GM23338 (cell line): ENCODE results near the gene LAD1. TPM values are rescaled to one million over a fixed set of nuclear protein-coding genes. Genes with fewer than 3 reads are reported as not detected.

ENCODE experiments used
- ATAC-seq: fragments of 200-7000 bp; cut with Tn5 transposase; 3 replicates; pipeline ENCODE4 v1.9.1; 2020
- DNase-seq: peaks from one replicate; pipeline ENCODE4 v3.0.0-alpha.2; 2015; ENCODE audit warnings: low spot score
- H2AFZ ChIP-seq: fragments of 200-600 bp; sonication (generic); 2 replicates; pipeline ENCODE4 v1.8.0; 2016; ENCODE audit warnings: antibody characterized with exemption, mild to moderate bottlenecking, moderate library complexity
- H3F3A ChIP-seq: fragments of 200-600 bp; sonication (generic); replicated peaks from 2 replicates; pipeline ENCODE4 v1.8.0; 2017; ENCODE audit warnings: antibody characterized with exemption, mixed run types, low read depth
- H3K27ac ChIP-seq: fragments of 200-600 bp; sonication (generic); 2 replicates; pipeline ENCODE4 v1.6.1; 2016; ENCODE audit warnings: low read depth
- H3K27me3 ChIP-seq: fragments of 200-600 bp; sonication (generic); 2 replicates; pipeline ENCODE4 v1.8.0; 2016; ENCODE audit warnings: mild to moderate bottlenecking, mixed run types, moderate library complexity; ENCODE audit not compliant: insufficient read depth
- H3K36me3 ChIP-seq: fragments of 200-600 bp; sonication (generic); 2 replicates; pipeline ENCODE4 v1.8.0; 2016; ENCODE audit warnings: mild to moderate bottlenecking; ENCODE audit not compliant: insufficient read depth
- H3K4me1 ChIP-seq: fragments of 200-600 bp; sonication (generic); 2 replicates; pipeline ENCODE4 v1.8.0; 2016; ENCODE audit warnings: mild to moderate bottlenecking, moderate library complexity; ENCODE audit not compliant: insufficient read depth
- H3K4me2 ChIP-seq: fragments of 200-600 bp; sonication (generic); 2 replicates; pipeline ENCODE4 v1.7.1; 2017; ENCODE audit warnings: mixed run types
- H3K4me3 ChIP-seq: fragments of 200-600 bp; sonication (generic); 2 replicates; pipeline ENCODE4 v1.6.1; 2016; ENCODE audit warnings: mixed run types
- H3K79me2 ChIP-seq: fragments of 200-600 bp; sonication (generic); replicated peaks from 2 replicates; pipeline ENCODE4 v1.8.0; 2017; ENCODE audit warnings: mild to moderate bottlenecking; ENCODE audit not compliant: insufficient read depth
- H3K9me2 ChIP-seq: fragments of 200-600 bp; sonication (generic); 2 replicates; pipeline ENCODE4 v1.8.0; 2017; ENCODE audit not compliant: insufficient read depth
- H4K20me1 ChIP-seq: fragments of 200-600 bp; sonication (generic); replicated peaks from 2 replicates; pipeline ENCODE4 v1.8.0; 2017; ENCODE audit warnings: mild to moderate bottlenecking; ENCODE audit not compliant: insufficient read depth
- H3K27ac Mint-ChIP-seq: 2 replicates; pipeline ENCODE4 v1.8.0; 2020; ENCODE audit warnings: inconsistent platforms, mild to moderate bottlenecking, moderate library complexity, mixed read lengths
- H3K27me3 Mint-ChIP-seq: 3 replicates; pipeline ENCODE4 v1.8.0; 2022; ENCODE audit warnings: low read depth, mild to moderate bottlenecking, moderate library complexity, mixed read lengths, inconsistent platforms; ENCODE audit not compliant: insufficient read depth, poor library complexity
- H3K36me3 Mint-ChIP-seq: 3 replicates; pipeline ENCODE4 v1.8.0; 2021; ENCODE audit warnings: low read depth, mild to moderate bottlenecking, inconsistent platforms, moderate library complexity, mixed read lengths
- H3K4me1 Mint-ChIP-seq: 3 replicates; pipeline ENCODE4 v1.8.0; 2020; ENCODE audit warnings: mild to moderate bottlenecking, inconsistent platforms, mixed read lengths
- H3K4me3 Mint-ChIP-seq: 3 replicates; pipeline ENCODE4 v1.8.0; 2021; ENCODE audit warnings: moderate library complexity, mild to moderate bottlenecking, inconsistent platforms, mixed read lengths
- H3K9me3 Mint-ChIP-seq: 3 replicates; pipeline ENCODE4 v1.8.0; 2020; ENCODE audit warnings: moderate library complexity, mild to moderate bottlenecking, inconsistent platforms, mixed read lengths
- NANOG ChIP-seq: IDR thresholded peaks from 2 replicates; pipeline ENCODE4 v1.6.1; 2016; ENCODE audit warnings: antibody characterized with exemption, borderline replicate concordance
- POLR2AphosphoS5 ChIP-seq: IDR thresholded peaks from 2 replicates; pipeline ENCODE4 v1.6.1; 2016; ENCODE audit warnings: antibody characterized with exemption, low read depth
- STAT1 ChIP-seq: IDR thresholded peaks from one replicate; pipeline ENCODE4 v1.6.1; 2016; ENCODE audit warnings: antibody characterized with exemption; ENCODE audit not compliant: unreplicated experiment
- ZNF331 ChIP-seq: fragments of 250-450 bp; sonication (Bioruptor Pico); IDR thresholded peaks from 2 replicates; pipeline ENCODE4 v1.5.0; 2020; ENCODE audit warnings: low read depth, mild to moderate bottlenecking, moderate library complexity
- polyA plus RNA-seq: library from polyadenylated mRNA; unstranded; fragments of >200 nt; fragmentation: Nextera tagmentation; extraction: Ambion mirVana; gene quantifications from 2 replicates; pipeline ENCODE4 v1.2.1, GENCODE V29; 2016
- total RNA-seq: library from RNA; depleted of rRNA; stranded (reverse); fragments of >200 nt; shearing (Covaris generic); gene quantifications from 2 replicates; pipeline ENCODE4 v1.2.3, GENCODE V29; 2014
- TF ChIP-seq, protein P1 (sequence below): fragments of 250-450 bp; sonication (Bioruptor Pico); IDR thresholded peaks from 2 replicates; pipeline ENCODE4 v1.5.0; 2020; ENCODE audit warnings: mild to moderate bottlenecking, moderate library complexity

LAD1 gene
- total and polyA plus RNA-seq, 2 experiments from 2014 or later, result 17.6 to 18.9 TPM

DNA sequence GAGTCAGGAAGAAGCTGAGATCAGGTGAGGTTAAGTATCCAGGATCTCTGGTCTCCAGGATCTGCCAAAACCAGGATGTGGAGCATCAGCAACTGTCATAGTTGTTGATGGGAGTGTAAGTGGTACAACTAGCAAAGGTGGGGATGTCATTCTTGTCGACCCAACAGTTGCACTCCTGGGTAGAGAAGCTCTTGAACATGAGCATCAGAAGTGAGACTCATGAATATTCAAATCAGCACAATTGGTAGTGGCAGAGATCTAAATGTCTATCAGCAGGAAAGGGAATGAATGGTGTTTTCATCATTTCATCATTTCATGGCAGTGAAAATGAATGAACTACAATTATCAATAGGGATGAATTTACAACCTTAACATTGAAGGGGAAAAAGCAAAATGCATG lies 4.2 kb upstream of the LAD1 start (continued):
- TF ChIP-seq, protein P1, sequence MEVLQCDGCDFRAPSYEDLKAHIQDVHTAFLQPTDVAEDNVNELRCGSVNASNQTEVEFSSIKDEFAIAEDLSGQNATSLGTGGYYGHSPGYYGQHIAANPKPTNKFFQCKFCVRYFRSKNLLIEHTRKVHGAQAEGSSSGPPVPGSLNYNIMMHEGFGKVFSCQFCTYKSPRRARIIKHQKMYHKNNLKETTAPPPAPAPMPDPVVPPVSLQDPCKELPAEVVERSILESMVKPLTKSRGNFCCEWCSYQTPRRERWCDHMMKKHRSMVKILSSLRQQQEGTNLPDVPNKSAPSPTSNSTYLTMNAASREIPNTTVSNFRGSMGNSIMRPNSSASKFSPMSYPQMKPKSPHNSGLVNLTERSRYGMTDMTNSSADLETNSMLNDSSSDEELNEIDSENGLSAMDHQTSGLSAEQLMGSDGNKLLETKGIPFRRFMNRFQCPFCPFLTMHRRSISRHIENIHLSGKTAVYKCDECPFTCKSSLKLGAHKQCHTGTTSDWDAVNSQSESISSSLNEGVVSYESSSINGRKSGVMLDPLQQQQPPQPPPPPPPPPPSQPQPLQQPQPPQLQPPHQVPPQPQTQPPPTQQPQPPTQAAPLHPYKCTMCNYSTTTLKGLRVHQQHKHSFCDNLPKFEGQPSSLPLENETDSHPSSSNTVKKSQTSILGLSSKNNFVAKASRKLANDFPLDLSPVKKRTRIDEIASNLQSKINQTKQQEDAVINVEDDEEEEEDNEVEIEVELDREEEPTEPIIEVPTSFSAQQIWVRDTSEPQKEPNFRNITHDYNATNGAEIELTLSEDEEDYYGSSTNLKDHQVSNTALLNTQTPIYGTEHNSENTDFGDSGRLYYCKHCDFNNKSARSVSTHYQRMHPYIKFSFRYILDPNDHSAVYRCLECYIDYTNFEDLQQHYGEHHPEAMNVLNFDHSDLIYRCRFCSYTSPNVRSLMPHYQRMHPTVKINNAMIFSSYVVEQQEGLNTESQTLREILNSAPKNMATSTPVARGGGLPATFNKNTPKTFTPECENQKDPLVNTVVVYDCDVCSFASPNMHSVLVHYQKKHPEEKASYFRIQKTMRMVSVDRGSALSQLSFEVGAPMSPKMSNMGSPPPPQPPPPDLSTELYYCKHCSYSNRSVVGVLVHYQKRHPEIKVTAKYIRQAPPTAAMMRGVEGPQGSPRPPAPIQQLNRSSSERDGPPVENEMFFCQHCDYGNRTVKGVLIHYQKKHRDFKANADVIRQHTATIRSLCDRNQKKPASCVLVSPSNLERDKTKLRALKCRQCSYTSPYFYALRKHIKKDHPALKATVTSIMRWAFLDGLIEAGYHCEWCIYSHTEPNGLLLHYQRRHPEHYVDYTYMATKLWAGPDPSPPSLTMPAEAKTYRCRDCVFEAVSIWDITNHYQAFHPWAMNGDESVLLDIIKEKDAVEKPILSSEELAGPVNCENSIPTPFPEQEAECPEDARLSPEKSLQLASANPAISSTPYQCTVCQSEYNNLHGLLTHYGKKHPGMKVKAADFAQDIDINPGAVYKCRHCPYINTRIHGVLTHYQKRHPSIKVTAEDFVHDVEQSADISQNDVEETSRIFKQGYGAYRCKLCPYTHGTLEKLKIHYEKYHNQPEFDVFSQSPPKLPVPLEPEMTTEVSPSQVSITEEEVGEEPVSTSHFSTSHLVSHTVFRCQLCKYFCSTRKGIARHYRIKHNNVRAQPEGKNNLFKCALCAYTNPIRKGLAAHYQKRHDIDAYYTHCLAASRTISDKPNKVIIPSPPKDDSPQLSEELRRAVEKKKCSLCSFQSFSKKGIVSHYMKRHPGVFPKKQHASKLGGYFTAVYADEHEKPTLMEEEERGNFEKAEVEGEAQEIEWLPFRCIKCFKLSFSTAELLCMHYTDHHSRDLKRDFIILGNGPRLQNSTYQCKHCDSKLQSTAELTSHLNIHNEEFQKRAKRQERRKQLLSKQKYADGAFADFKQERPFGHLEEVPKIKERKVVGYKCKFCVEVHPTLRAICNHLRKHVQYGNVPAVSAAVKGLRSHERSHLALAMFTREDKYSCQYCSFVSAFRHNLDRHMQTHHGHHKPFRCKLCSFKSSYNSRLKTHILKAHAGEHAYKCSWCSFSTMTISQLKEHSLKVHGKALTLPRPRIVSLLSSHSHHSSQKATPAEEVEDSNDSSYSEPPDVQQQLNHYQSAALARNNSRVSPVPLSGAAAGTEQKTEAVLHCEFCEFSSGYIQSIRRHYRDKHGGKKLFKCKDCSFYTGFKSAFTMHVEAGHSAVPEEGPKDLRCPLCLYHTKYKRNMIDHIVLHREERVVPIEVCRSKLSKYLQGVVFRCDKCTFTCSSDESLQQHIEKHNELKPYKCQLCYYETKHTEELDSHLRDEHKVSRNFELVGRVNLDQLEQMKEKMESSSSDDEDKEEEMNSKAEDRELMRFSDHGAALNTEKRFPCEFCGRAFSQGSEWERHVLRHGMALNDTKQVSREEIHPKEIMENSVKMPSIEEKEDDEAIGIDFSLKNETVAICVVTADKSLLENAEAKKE (CRISPR knock-in tag), result no peak
- TF ChIP-seq NANOG, result no peak
- TF ChIP-seq POLR2AphosphoS5, result no peak

GRCh38 chr1:201401700-201402099 lies 2.6 kb upstream of the LAD1 start:
- Mint-ChIP-seq H3K4me1 (peaks cover 18% of the 10 kb centered on the region), H3K27ac (no peak overlapping the region), H3K4me3 (no peak overlapping the region), H3K36me3 (no peaks in the 10 kb centered on the region), H3K27me3 (peaks cover 21% of the 10 kb centered on the region), H3K9me3 (no peaks in the 10 kb centered on the region)
- no peak for DNase-seq
- Histone ChIP-seq H3F3A (0 out of 2 replicates have a peak, but pooled peaks cover 5% of the 10 kb centered on the region), H3K4me2 (no peak overlapping the region), H3K4me3 (no peak overlapping the region), H3K79me2 (no peaks in the 10 kb centered on the region), H3K4me1 (peaks cover 18% of the 10 kb centered on the region), H3K9me2 (no peaks in the 10 kb centered on the region), H4K20me1 (no peaks in the 10 kb centered on the region), H3K27me3 (peaks cover 28% of the 10 kb centered on the region), H3K36me3 (no peaks in the 10 kb centered on the region), H3K27ac (no peak overlapping the region), H2AFZ (no peak overlapping the region)
- no peak for TF ChIP-seq NANOG
- TF ChIP-seq STAT1, result no peak
- ATAC-seq, result no peak

DNA sequence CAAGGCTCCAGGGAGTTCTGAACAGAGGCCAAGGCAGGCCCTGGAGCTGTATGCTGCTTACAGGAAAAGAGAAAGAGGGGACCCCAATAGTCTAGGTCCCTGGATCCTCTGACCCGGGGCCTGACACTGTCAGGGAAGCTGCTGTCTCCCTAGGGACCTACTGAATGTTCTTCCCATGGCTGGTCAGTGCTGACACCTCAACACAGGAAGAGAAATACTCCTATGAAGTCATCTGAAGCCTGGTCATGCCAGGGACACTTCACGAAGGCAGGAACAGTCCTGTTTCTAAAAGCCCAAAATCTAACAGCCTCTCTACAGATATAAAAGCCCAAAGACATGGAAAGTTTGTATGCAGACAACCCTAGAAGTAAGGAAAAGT lies 1.7 kb upstream of the LAD1 start:
- Histone ChIP-seq H3K27ac (no peak overlapping the region), H2AFZ (no peak overlapping the region), H3K27me3 (peaks cover 28% of the 10 kb centered on the region), H3F3A (0 out of 2 replicates have a peak, but pooled peaks cover 5% of the 10 kb centered on the region), H3K4me1 (peaks cover 18% of the 10 kb centered on the region), H3K9me2 (no peaks in the 10 kb centered on the region), H3K36me3 (no peaks in the 10 kb centered on the region), H3K79me2 (no peaks in the 10 kb centered on the region), H3K4me3 (no peak overlapping the region), H4K20me1 (no peaks in the 10 kb centered on the region), H3K4me2 (no peak overlapping the region)
- no peak for ATAC-seq
- no peak overlapping the region for H3K27ac Mint-ChIP-seq
- H3K4me1 Mint-ChIP-seq, result peaks cover 21% of the 10 kb centered on the region
- H3K4me3 Mint-ChIP-seq, result peak overlapping the region; percentile 67; the same call in 1 of the 3 replicates
- H3K27me3 Mint-ChIP-seq, result peaks cover 23% of the 10 kb centered on the region
- no peaks in the 10 kb centered on the region for H3K36me3 Mint-ChIP-seq
- DNase-seq, result no peak
- H3K9me3 Mint-ChIP-seq, result no peaks in the 10 kb centered on the region
- TF ChIP-seq STAT1 (no peak), ZNF331 (CRISPR knock-in tag) (no peak)
- TF ChIP-seq, protein P1 (CRISPR knock-in tag), result no peak
